Endothelial cell of umbilical vein (primary cell): ENCODE results near the gene VMP1.

Experiments used
- CTCF ChIP-seq, 2 donors: IDR thresholded peaks; 1 replicate in 1 of 2; 2 replicates in 1 of 2; pipeline ENCODE4 v1.5.1; 2011; ENCODE audit warnings: low read length in 2 of 2, mild to moderate bottlenecking in 2 of 2, moderate library complexity in 2 of 2, control low read depth in 1 of 2, inconsistent platforms in 1 of 2, low read depth in 1 of 2; ENCODE audit not compliant: insufficient read depth in 1 of 2; ENCODE audit errors: extremely low read depth in 1 of 2
- EZH2 ChIP-seq: IDR thresholded peaks from 2 replicates; pipeline ENCODE4 v1.6.1; 2012; ENCODE audit warnings: borderline replicate concordance, low read depth, mild to moderate bottlenecking, moderate library complexity, low read length, inconsistent platforms; ENCODE audit not compliant: severe bottlenecking
- GATA2 ChIP-seq: IDR thresholded peaks from 2 replicates; pipeline ENCODE4 v1.7.0; 2011; ENCODE audit warnings: low read depth, mild to moderate bottlenecking, moderate library complexity, mixed read lengths, low read length; ENCODE audit not compliant: insufficient read length, insufficient read depth
- JUN ChIP-seq: IDR thresholded peaks from 2 replicates; pipeline ENCODE4 v1.6.1; 2011; ENCODE audit warnings: borderline replicate concordance, low read depth; ENCODE audit not compliant: insufficient read length, insufficient read depth
- POLR2A ChIP-seq: IDR thresholded peaks from 2 replicates; pipeline ENCODE4 v1.6.1; 2012; ENCODE audit warnings: low read depth, mild to moderate bottlenecking, control low read depth, low read length
- POLR2AphosphoS5 ChIP-seq: IDR thresholded peaks from 2 replicates; pipeline ENCODE4 v1.6.1; 2012; ENCODE audit warnings: low read depth, mild to moderate bottlenecking, control low read depth, low read length, moderate library complexity; ENCODE audit not compliant: insufficient read depth

DNA sequence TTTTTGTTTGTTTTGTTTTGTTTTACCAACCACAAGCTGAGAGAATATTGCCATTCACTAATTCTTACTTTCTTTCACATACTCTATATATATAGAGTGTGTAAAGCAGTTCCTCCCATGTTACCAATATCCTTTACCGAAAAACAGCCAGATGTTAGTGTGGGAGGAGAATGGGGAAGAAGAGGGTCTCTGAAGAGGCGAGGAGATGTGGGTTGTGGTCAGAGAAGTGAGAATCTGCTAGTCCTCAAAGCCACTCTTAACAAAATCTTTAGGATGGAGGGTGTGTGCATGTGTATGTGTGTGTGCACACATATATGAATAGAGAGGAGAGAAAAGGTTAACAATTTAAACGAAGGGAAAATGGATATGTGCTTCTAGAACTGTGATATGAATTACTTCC lies 104.7 kb downstream of the VMP1 start:
- TF ChIP-seq POLR2A: no peak
- no peak for TF ChIP-seq CTCF (IDR thresholded peaks at IDR 0.05; ENCODE audit: extremely low read depth in 1 of 2, insufficient read depth in 1 of 2, low read depth in 1 of 2, low read length in 2 of 2)
- no peak for TF ChIP-seq EZH2
- no peak for TF ChIP-seq POLR2AphosphoS5
- TF ChIP-seq JUN: no peak
- no peak for TF ChIP-seq GATA2
